Muscle layer of colon (tissue), 2 donors: ENCODE data around the gene ZNF423.

Source experiments
- H3K27ac ChIP-seq: one replicate; pipeline ENCODE4 v1.7.0; 2013; ENCODE audit warnings: low read depth, mild to moderate bottlenecking, low read length, moderate library complexity
- H3K27me3 ChIP-seq, 2 donors: one replicate each; pipeline ENCODE4 v1.7.0; 2013; ENCODE audit warnings: low read length in 2 of 2, mild to moderate bottlenecking in 2 of 2; ENCODE audit not compliant: insufficient read depth in 2 of 2, control insufficient read depth in 1 of 2
- H3K36me3 ChIP-seq: one replicate; pipeline ENCODE4 v1.7.0; 2013; ENCODE audit warnings: mild to moderate bottlenecking, low read length; ENCODE audit not compliant: insufficient read depth
- H3K4me1 ChIP-seq: one replicate; pipeline ENCODE4 v1.7.0; 2013; ENCODE audit warnings: mild to moderate bottlenecking, low read length; ENCODE audit not compliant: insufficient read depth
- H3K4me3 ChIP-seq, 2 donors: one replicate each; pipeline ENCODE4 v1.7.0; 2013; ENCODE audit warnings: low read length in 2 of 2, low read depth in 1 of 2, mild to moderate bottlenecking in 1 of 2, moderate library complexity in 1 of 2
- H3K9ac ChIP-seq: one replicate; pipeline ENCODE4 v1.7.0; 2013; ENCODE audit warnings: low read length
- H3K9me3 ChIP-seq: one replicate; pipeline ENCODE4 v1.7.0; 2013; ENCODE audit warnings: mild to moderate bottlenecking, low read length
- donor health status: abdominal sarcoma.
- donor health status: Adenocarcinoma of cecum.

Gene ZNF423

DNA sequence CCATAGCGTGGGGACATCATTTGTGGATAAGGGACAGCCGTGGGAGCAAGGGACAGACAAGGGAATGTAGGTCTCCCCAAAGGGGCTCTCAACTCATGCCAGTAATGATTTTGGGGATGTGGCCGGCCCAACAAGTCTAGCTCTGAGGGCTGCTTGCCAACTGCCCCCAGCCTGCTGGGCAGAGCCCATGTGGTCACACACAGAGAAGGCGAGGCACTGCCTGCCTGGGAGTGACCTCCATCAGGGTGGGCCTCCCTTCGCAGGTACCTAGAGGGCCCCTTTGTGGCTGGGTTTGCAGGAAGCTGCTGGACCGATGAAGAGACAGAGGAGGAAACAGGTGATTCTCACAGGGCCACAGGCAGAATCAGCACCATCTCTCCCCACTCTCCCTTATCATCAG is 305.2 kb downstream of the ZNF423 start:
- no peaks in the 10 kb centered on the region for H3K4me1 ChIP-seq
- H3K4me3 ChIP-seq: no peak overlapping the region
- no peak overlapping the region for H3K27ac ChIP-seq
- H3K9me3 ChIP-seq: no peaks in the 10 kb centered on the region
- H3K9ac ChIP-seq: no peak overlapping the region
- H3K27me3 ChIP-seq: no peaks in the 10 kb centered on the region
- no peaks in the 10 kb centered on the region for H3K36me3 ChIP-seq

- Histone ChIP-seq H3K9me3 (no peaks in the 10 kb centered on the region), H3K4me1 (no peaks in the 10 kb centered on the region), H3K27ac (no peak overlapping the region), H3K27me3 (no peaks in the 10 kb centered on the region), H3K9ac (no peak overlapping the region), H3K36me3 (no peaks in the 10 kb centered on the region), H3K4me3 (no peak overlapping the region)
These were observed 305.8 kb downstream of the ZNF423 start for GRCh38 chr16:49550140-49550539.

DNA sequence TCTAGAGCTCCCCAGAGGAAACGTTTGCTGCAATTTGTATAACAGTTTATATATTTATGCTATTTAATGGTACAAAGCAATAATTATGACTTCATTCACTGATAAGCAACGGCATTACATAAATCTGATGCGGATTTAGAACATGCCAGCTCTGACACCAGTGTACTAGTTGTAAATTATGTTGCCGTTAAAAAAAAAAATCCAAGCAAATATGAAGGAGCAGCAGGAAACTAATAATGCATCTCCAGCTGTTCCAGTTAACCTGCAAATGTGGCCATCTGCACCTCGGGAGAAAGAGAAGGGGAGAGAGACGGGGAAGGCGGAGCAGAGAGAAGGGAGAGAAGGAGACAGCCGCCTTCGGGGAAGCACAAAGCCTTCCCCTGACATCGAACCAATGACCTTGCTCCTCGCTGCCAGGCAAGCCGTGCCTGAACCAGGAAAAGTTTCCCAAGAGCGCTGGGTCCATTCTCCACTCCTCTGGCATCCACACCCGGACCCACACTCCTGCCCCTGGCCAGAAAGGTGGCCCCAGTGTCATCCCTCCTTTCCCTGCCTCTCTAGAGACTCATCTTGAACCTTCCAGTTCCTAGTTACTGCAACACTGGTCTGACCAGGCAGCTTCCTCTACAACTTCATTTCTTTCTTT is 307.5 kb downstream of the ZNF423 start:
- no peak overlapping the region for H3K9ac ChIP-seq

GRCh38 chr16:49547448-49547847 is 308.5 kb downstream of the ZNF423 start:
- H3K27me3 ChIP-seq: no peaks in the 10 kb centered on the region
- H3K36me3 ChIP-seq: no peaks in the 10 kb centered on the region
- H3K9ac ChIP-seq: no peak overlapping the region
- H3K4me3 ChIP-seq: no peak overlapping the region
- H3K9me3 ChIP-seq: no peaks in the 10 kb centered on the region
- H3K4me1 ChIP-seq: no peaks in the 10 kb centered on the region
- H3K27ac ChIP-seq: no peak overlapping the region

More for the DNA sequence above, 307.5 kb downstream of the ZNF423 start:
- H3K4me1 ChIP-seq: no peaks in the 10 kb centered on the region
- H3K4me3 ChIP-seq: no peak overlapping the region
- H3K36me3 ChIP-seq: no peaks in the 10 kb centered on the region
- no peaks in the 10 kb centered on the region for H3K27me3 ChIP-seq
- H3K9me3 ChIP-seq: no peaks in the 10 kb centered on the region
- no peak overlapping the region for H3K27ac ChIP-seq

DNA sequence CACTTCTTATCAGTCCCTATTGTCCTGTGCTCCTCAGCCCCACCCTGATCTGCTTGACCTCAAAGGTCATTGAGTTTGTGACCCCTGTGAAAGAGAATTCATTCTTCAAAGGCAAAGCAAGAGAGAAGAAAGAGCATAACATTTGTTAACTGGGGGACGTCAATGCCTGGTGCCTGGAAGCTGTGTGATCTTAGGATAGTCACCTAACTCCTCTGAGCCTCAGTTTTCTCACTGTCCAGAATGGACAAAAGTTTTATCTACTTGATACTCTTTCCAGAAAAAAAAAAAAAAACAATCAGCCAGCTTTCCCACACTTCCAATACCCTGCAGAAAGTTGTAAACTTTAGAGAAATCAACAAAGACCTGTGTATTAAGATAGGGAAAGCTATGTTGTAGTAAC is 309.2 kb downstream of the ZNF423 start:
- H3K27ac ChIP-seq: no peak overlapping the region
- H3K4me3 ChIP-seq: no peak overlapping the region
- no peaks in the 10 kb centered on the region for H3K36me3 ChIP-seq
- H3K4me1 ChIP-seq: no peaks in the 10 kb centered on the region
- H3K9ac ChIP-seq: no peak overlapping the region
- H3K27me3 ChIP-seq: no peaks in the 10 kb centered on the region
- no peaks in the 10 kb centered on the region for H3K9me3 ChIP-seq

DNA sequence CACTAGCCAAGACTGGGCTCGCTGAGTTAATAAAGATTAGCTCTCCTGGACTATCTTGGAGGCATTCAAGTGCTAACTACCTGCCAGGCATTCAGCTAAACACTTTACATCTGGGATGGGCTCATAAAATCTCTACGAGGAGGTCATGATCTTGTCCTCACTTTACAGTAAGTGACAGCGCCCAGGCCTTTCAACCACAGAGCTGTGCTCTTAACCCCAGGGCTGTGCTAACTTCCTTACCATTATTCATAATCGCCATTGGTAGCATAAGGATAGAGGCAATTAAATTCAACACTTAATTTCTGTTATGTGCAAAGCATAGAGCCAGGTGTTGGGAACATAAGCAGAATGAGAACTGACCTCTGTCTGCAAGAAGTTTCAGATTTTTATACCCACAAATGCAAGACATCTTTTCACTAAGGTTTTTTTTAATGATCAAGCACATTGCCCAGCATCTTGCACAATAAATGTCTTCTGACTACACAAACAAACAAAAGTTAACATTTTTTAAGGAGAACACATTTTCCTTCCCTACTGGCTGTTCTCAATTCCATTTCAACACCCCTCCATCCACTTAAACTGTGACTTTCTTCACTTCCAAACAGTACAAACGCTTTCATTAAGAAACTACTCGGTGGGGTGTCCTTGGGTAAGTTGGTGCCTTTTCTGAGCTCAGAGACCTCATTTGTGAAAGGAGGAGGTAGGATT is 310.0 kb downstream of the ZNF423 start:
- H3K9me3 ChIP-seq: no peaks in the 10 kb centered on the region
- H3K27me3 ChIP-seq: no peaks in the 10 kb centered on the region
- H3K27ac ChIP-seq: no peak overlapping the region
- no peak overlapping the region for H3K4me3 ChIP-seq
- no peaks in the 10 kb centered on the region for H3K4me1 ChIP-seq
- H3K9ac ChIP-seq: no peak overlapping the region
- H3K36me3 ChIP-seq: no peaks in the 10 kb centered on the region

DNA sequence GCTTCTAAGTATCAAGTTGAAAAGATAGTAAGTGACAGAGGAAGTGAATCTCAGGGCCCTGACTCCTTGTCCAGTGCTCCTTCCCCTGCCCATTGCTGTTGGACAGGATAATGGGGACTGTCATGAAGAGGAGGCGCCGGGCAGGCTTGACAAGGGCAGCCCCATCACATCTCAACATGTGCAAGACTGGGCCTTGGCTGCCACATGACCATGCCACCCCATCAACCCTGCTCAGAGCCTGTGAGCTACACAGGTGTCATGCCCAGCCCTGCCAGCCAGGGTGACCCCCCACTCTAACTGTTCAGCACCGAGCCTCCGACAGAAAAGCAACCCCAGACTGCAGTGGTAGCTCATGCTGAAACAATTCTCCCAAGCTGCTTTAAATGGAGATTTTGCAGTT is 310.7 kb downstream of the ZNF423 start:
- H3K9me3 ChIP-seq: no peaks in the 10 kb centered on the region
- no peak overlapping the region for H3K27ac ChIP-seq
- H3K4me1 ChIP-seq: no peaks in the 10 kb centered on the region
- no peaks in the 10 kb centered on the region for H3K27me3 ChIP-seq
- H3K9ac ChIP-seq: no peak overlapping the region
- no peak overlapping the region for H3K4me3 ChIP-seq
- no peaks in the 10 kb centered on the region for H3K36me3 ChIP-seq

DNA sequence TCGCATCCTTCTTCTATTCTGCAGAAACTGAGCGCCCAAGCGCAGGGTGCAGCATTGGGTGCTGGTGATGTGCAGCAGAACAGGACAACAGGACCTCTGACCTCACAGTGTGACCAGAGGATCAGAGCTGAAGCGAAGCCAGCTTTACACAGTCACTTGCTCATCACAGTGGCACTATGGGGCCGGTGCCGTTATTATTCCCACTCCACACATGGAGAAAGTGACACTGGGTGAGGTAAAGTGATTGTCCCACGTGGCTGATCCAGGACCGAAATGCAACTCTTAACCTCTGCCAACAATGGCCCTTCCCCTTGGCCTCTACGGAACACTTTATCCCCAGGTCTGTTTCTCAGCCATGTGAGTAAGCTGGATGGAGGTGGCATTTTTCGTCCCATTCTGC is 311.1 kb downstream of the ZNF423 start:
- Histone ChIP-seq H3K4me3 (no peak overlapping the region), H3K9ac (no peak overlapping the region), H3K36me3 (no peaks in the 10 kb centered on the region), H3K9me3 (no peaks in the 10 kb centered on the region), H3K27ac (no peak overlapping the region), H3K4me1 (no peaks in the 10 kb centered on the region), H3K27me3 (no peaks in the 10 kb centered on the region)

DNA sequence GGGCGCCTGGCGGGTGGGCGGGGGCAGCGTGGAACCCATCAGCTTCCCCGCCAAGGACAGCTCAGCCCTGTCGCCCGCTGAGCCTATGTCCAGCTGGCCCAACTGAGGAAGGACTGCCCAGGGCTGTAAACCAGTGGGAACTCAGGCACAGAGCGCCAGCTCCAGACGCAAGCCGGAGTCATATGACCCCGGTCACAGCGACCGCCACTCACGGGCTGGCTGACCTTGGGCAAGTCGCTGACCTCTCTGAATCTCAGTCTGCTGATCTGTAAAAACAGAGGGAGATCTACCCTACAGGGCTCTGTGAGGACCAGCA is 312.3 kb downstream of the ZNF423 start:
- Histone ChIP-seq H3K4me1 (no peaks in the 10 kb centered on the region), H3K27ac (no peak overlapping the region), H3K9me3 (no peaks in the 10 kb centered on the region), H3K36me3 (no peaks in the 10 kb centered on the region), H3K27me3 (no peaks in the 10 kb centered on the region), H3K4me3 (no peak overlapping the region), H3K9ac (no peak overlapping the region)

DNA sequence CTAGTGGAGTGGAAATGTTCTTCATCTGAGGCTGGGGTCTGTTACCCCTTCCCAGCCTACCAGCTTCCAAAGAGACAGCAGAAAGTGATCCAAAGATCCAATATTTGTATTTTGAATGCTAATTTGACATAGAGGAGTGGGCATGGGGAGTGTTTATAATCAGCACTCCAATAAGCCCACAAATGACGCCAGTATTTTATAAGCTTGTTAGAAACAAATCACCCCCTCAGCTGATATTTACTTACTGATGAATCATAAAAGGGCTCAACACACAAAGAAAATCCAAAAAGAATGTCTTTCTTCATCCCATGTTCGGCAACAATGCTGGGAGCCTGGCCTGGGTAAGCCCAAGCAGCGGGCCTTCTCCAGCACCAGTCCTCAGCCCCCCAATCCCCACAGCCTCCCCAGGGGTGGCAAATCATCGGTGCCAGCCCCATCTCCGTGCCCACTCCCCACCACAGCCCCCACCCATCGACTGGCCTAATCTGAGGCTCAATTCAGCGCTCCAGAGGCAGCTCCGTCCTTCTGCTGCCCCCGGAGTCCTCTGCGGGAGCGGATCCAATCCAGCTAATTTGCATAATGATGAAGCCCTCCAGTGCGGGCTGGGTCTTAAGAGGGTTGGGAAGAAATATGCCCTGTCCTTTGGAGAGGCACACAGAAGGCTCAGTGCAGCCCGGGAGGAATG is 312.8 kb downstream of the ZNF423 start:
- Histone ChIP-seq H3K36me3 (no peaks in the 10 kb centered on the region), H3K9ac (no peak overlapping the region), H3K4me1 (no peaks in the 10 kb centered on the region), H3K27me3 (no peaks in the 10 kb centered on the region), H3K9me3 (no peaks in the 10 kb centered on the region), H3K4me3 (no peak overlapping the region), H3K27ac (no peak overlapping the region)

- H3K9me3 ChIP-seq: no peaks in the 10 kb centered on the region
- H3K4me3 ChIP-seq: no peak overlapping the region
- no peak overlapping the region for H3K27ac ChIP-seq
- no peak overlapping the region for H3K9ac ChIP-seq
- H3K4me1 ChIP-seq: no peaks in the 10 kb centered on the region
- no peaks in the 10 kb centered on the region for H3K36me3 ChIP-seq
- H3K27me3 ChIP-seq: no peaks in the 10 kb centered on the region
These were observed 313.5 kb downstream of the ZNF423 start for GRCh38 chr16:49542391-49542891.
